Ovary (tissue), 9 donors: ENCODE measurements around the gene MYO9A. TPM values are rescaled to one million over a fixed set of nuclear protein-coding genes. Genes with fewer than 3 reads are reported as not detected.
"Not testable (repeated sequence)": the region's sequence is repeated elsewhere in the genome, so short reads cannot be mapped to it uniquely, and the experiment has no call there.

Experiments used
- DNase-seq, 5 donors: peaks; one replicate each; pipeline ENCODE4 v3.0.0-alpha.2; 2019 to 2020
- H3K27ac ChIP-seq, 2 donors: fragments of 200-600 bp; one replicate each; pipeline versions ENCODE4 v1.5.1 to v1.8.0; 2019 to 2022
- H3K27me3 ChIP-seq: fragments of 200-600 bp; one replicate; pipeline ENCODE4 v1.8.0; 2022
- H3K36me3 ChIP-seq: fragments of 200-600 bp; sonication (generic); one replicate; pipeline ENCODE4 v1.5.1; 2019
- H3K4me1 ChIP-seq: one replicate; pipeline ENCODE4 v1.8.1; 2013; ENCODE audit warnings: mild to moderate bottlenecking, moderate library complexity; ENCODE audit not compliant: insufficient read depth
- H3K4me3 ChIP-seq: fragments of 200-600 bp; sonication (generic); one replicate; pipeline ENCODE4 v1.5.1; 2017
- H3K9me3 ChIP-seq, 2 donors: fragments of 200-600 bp in 1 of 2; sonication (generic) in 1 of 2; one replicate each; pipeline versions ENCODE4 v1.5.1 to v1.8.1; 2013 to 2019; ENCODE audit warnings: mild to moderate bottlenecking in 1 of 2, moderate library complexity in 1 of 2
- CTCF ChIP-seq, 3 donors: fragments of 450-650 bp in 2 of 3; fragments of 200-600 bp in 1 of 3; IDR thresholded peaks; one replicate each; pipeline versions ENCODE4 v1.5.1 to v1.8.0; 2016 to 2022; ENCODE audit warnings: antibody characterized with exemption in 3 of 3, mild to moderate bottlenecking in 1 of 3
- EP300 ChIP-seq: sonication (generic); formaldehyde crosslinking; IDR thresholded peaks from one replicate; pipeline ENCODE4 v1.6.1; 2017; ENCODE audit warnings: antibody characterized with exemption
- POLR2A ChIP-seq: fragments of 450-650 bp; IDR thresholded peaks from one replicate; pipeline ENCODE4 v1.6.1; 2017; ENCODE audit warnings: antibody characterized with exemption, mild to moderate bottlenecking, moderate library complexity
- WGBS, 3 donors: extraction: QIAGEN DNeasy Blood & Tissue Kit in 1 of 3; methylation state at CpG; one replicate each; pipeline versions ENCODE4 v1.1.5 to v1.1.7; 2013 to 2017; 5-methylcytosine and 5-hydroxymethylcytosine counted together
- intact Hi-C, 4 donors: fragments of 100-400 bp; cut with DNase I; formaldehyde crosslinking; loops; one replicate each; pipeline versions ENCODE4 v1.11.0 to v1.15.1; 2022 to 2023
- polyA plus RNA-seq, 2 donors: library from polyadenylated mRNA; stranded (reverse); fragments of 200-250 nt in 1 of 2; fragments of 350-450 nt in 1 of 2; fragmentation: Illumina TruSeq in 1 of 2; extraction: RNeasy Lipid Tissue Mini Kit (QIAGEN cat#74804) in 1 of 2; gene quantifications; one replicate each; pipeline ENCODE4 v1.2.3, GENCODE V29; 2013 to 2014
- total RNA-seq, 7 donors: library from RNA; depleted of rRNA in 2 of 7; stranded (reverse); fragments of >200 nt in 2 of 7; fragmentation: NEBNext Ultra II Directional in 3 of 7; extraction: Animal tissue kit (Norgen Biotek cat#: 25700) in 3 of 7; gene quantifications; one replicate each; pipeline versions ENCODE4 v1.1.0 to v1.2.4, GENCODE V29; 2016 to 2023
- donor health status: DM: no; HTN: no; CAD: no; lungs with moderate emphysema.
- donor health status: DM: no; HTN: no; CAD: no.
- donor health status: Bipolar disorder and iron deficiency.
- donor health status: DM: yes; HTN: yes; CAD: no.
- donor health status: DM: no; HTN: no; CAD: no.
- donor health status: DM: yes; HTN: yes; CAD: no.

Gene MYO9A
- total and polyA plus RNA-seq, 9 donors: 8.1 to 71.6 (median 57.2) TPM

GRCh38 chr15:72005483-72005882 is 112.5 kb downstream of the MYO9A start:
- Histone ChIP-seq H3K36me3 (no peaks in the 10 kb centered on the region), H3K27me3 (no peaks in the 10 kb centered on the region), H3K4me3 (no peak overlapping the region), H3K9me3 (no peaks in the 10 kb centered on the region), H3K27ac (no peak overlapping the region), H3K4me1 (no peaks in the 10 kb centered on the region)
- WGBS, 3 donors: 92 to 95% (median 93%) methylated on average over 3 of the region's 3 CpGs
- no peak for DNase-seq
- intact Hi-C loops: no loop called here
- TF ChIP-seq POLR2A (no peak), EP300 (no peak), CTCF (IDR thresholded peaks at IDR 0.05) (no peak)

- TF ChIP-seq EP300 (no peak), POLR2A (no peak), CTCF (IDR thresholded peaks at IDR 0.05) (no peak)
Measured at GRCh38 chr15:71999807-72000206, 118.1 kb downstream of the MYO9A start.

GRCh38 chr15:71998717-71999116 is 119.2 kb downstream of the MYO9A start:
- H3K4me1 ChIP-seq, H3K9me3 ChIP-seq, H3K27ac ChIP-seq, H3K27me3 ChIP-seq, DNase-seq, intact Hi-C loops, H3K36me3 ChIP-seq, H3K4me3 ChIP-seq: not testable (repeated sequence)
- WGBS, 3 donors: 88 to 97% (median 96%) methylated on average over 5 to 6 of the region's 6 CpGs

More at GRCh38 chr15:71999807-72000206, 118.1 kb downstream of the MYO9A start:
- no peaks in the 10 kb centered on the region for H3K27me3 ChIP-seq
- intact Hi-C loops: no loop called here
- WGBS, 3 donors: 86 to 96% (median 89%) methylated on average over 1 of the region's 1 CpG
- no peaks in the 10 kb centered on the region for H3K36me3 ChIP-seq
- no peaks in the 10 kb centered on the region for H3K4me1 ChIP-seq
- H3K4me3 ChIP-seq: no peak overlapping the region
- no peaks in the 10 kb centered on the region for H3K9me3 ChIP-seq
- no peak for DNase-seq
- no peak overlapping the region for H3K27ac ChIP-seq

- DNase-seq: no peak
- TF ChIP-seq CTCF (IDR thresholded peaks at IDR 0.05) (no peak), EP300 (no peak), POLR2A (no peak)
- Histone ChIP-seq H3K27ac (no peak overlapping the region), H3K36me3 (no peaks in the 10 kb centered on the region), H3K4me3 (no peak overlapping the region), H3K4me1 (no peaks in the 10 kb centered on the region), H3K9me3 (no peaks in the 10 kb centered on the region), H3K27me3 (no peaks in the 10 kb centered on the region)
- 83 to 88% (median 85%) methylated on average over 4 of the region's 4 CpGs for WGBS, 3 donors
- intact Hi-C loops: no loop called here
Measured at GRCh38 chr15:71997691-71998090, 120.3 kb downstream of the MYO9A start.

GRCh38 chr15:71975816-71976150 is 142.2 kb downstream of the MYO9A start:
- Histone ChIP-seq H3K27me3 (no peaks in the 10 kb centered on the region), H3K9me3 (no peaks in the 10 kb centered on the region), H3K27ac (no peak overlapping the region), H3K4me3 (no peak overlapping the region), H3K4me1 (no peaks in the 10 kb centered on the region), H3K36me3 (no peaks in the 10 kb centered on the region)
- intact Hi-C loops: no loop called here
- WGBS, 3 donors: 74 to 81% (median 79%) methylated on average over 6 of the region's 6 CpGs
- TF ChIP-seq POLR2A (no peak), CTCF (IDR thresholded peaks at IDR 0.05) (no peak), EP300 (no peak)
- DNase-seq: no peak
